Transverse colon (tissue), 4 donors: ENCODE data around the gene PPP1R7.

Experiments
- EP300 ChIP-seq: sonication (generic); formaldehyde crosslinking; IDR thresholded peaks from one replicate; pipeline ENCODE4 v1.6.1; 2017; ENCODE audit warnings: antibody characterized with exemption, low read depth
- POLR2A ChIP-seq: fragments of 450-650 bp; IDR thresholded peaks from one replicate; pipeline ENCODE4 v1.6.1; 2016; ENCODE audit warnings: antibody characterized with exemption, mild to moderate bottlenecking, moderate library complexity
- POLR2AphosphoS5 ChIP-seq, 3 donors: sonication (generic); formaldehyde crosslinking; IDR thresholded peaks; one replicate each; pipeline ENCODE4 v1.6.1; 2016; ENCODE audit warnings: antibody characterized with exemption in 3 of 3
- TF ChIP-seq, protein P1 (sequence below), 5 experiments: fragments of 200-600 bp in 3 of 5; fragments of 450-650 bp in 2 of 5; sonication (generic) in 3 of 5; IDR thresholded peaks; 1 replicate in 2 of 5; 2 replicates in 3 of 5; pipeline ENCODE4 v1.5.1; 2016 to 2017; ENCODE audit warnings: antibody characterized with exemption in 5 of 5, inconsistent platforms in 3 of 5, mild to moderate bottlenecking in 2 of 5, moderate library complexity in 1 of 5

DNA sequence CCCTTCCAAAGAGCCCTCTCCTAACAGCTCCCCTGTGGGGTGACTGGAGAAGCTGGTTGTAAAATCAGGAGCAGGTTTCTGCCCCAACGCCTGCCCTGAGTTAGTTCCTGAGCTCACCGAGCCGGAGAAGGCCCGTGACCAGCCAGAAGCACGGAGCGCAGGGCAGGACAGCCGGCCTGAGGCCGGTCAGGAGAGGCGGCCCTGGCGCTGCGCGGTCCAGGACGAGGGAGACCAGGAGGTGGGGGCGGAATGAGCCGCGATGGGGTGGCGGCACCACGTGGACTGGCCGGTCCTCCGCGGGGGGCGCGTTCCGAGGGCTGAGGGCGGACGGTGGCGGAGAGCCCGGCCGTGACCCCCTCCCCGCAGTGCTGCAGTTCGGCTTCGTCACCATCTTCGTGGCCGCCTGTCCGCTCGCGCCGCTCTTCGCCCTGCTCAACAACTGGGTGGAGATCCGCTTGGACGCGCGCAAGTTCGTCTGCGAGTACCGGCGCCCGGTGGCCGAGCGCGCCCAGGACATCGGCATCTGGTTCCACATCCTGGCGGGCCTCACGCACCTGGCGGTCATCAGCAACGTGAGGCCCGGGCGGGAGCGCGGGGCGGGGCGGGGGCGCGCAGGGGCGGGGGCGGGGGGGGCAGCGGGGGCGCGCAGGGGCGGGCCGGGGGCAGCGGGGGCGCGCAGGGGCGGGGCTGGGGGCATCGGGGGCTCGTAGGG lies 67.2 kb downstream of the PPP1R7 start:
- TF ChIP-seq, protein P1, sequence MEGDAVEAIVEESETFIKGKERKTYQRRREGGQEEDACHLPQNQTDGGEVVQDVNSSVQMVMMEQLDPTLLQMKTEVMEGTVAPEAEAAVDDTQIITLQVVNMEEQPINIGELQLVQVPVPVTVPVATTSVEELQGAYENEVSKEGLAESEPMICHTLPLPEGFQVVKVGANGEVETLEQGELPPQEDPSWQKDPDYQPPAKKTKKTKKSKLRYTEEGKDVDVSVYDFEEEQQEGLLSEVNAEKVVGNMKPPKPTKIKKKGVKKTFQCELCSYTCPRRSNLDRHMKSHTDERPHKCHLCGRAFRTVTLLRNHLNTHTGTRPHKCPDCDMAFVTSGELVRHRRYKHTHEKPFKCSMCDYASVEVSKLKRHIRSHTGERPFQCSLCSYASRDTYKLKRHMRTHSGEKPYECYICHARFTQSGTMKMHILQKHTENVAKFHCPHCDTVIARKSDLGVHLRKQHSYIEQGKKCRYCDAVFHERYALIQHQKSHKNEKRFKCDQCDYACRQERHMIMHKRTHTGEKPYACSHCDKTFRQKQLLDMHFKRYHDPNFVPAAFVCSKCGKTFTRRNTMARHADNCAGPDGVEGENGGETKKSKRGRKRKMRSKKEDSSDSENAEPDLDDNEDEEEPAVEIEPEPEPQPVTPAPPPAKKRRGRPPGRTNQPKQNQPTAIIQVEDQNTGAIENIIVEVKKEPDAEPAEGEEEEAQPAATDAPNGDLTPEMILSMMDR (IDR thresholded peaks at IDR 0.05) = peak in 1 of 5 experiments; percentile 27
- TF ChIP-seq POLR2AphosphoS5 (IDR thresholded peaks at IDR 0.05) (peak in 2 of 3 donors; percentile 29 to 44), POLR2A (no peak), EP300 (no peak)
